ENCODE measurements around the gene DSCAML1.

DSCAML1 gene

GRCh38 chr11:117633186-117633754 is 163.7 kb downstream of the DSCAML1 start:
- no peak overlapping the region for H3K27ac ChIP-seq
- TF ChIP-seq CTCF (conservative IDR thresholded peaks at IDR 0.05): no peak

GRCh38 chr11:117632306-117632705 is 164.7 kb downstream of the DSCAML1 start:
- no peak overlapping the region for H3K27ac ChIP-seq
- TF ChIP-seq CTCF (conservative IDR thresholded peaks at IDR 0.05): no peak

- no peak for TF ChIP-seq CTCF (conservative IDR thresholded peaks at IDR 0.05)
- H3K27ac ChIP-seq: no peak overlapping the region
Observed at GRCh38 chr11:117631336-117632140, 165.5 kb downstream of the DSCAML1 start.

- H3K27ac ChIP-seq: no peak overlapping the region
- TF ChIP-seq CTCF (conservative IDR thresholded peaks at IDR 0.05): no peak
Observed at GRCh38 chr11:117629891-117630538, 167.0 kb downstream of the DSCAML1 start.

- H3K27ac ChIP-seq: no peak overlapping the region
- TF ChIP-seq CTCF (conservative IDR thresholded peaks at IDR 0.05): no peak
Observed at GRCh38 chr11:117629146-117629545, 167.9 kb downstream of the DSCAML1 start.

- no peak overlapping the region for H3K27ac ChIP-seq
- TF ChIP-seq CTCF (conservative IDR thresholded peaks at IDR 0.05): no peak
Observed at GRCh38 chr11:117627259-117627658, 169.8 kb downstream of the DSCAML1 start.

- TF ChIP-seq CTCF (conservative IDR thresholded peaks at IDR 0.05): no peak
Observed at GRCh38 chr11:117626576-117626975, 170.4 kb downstream of the DSCAML1 start.

More at GRCh38 chr11:117626576-117626975, 170.4 kb downstream of the DSCAML1 start:
- H3K27ac ChIP-seq: no peak overlapping the region

Data from VCaP (cell line).